K562 (cell line): ENCODE measurements around the gene MBNL1. TPM values are rescaled to one million over a fixed set of nuclear protein-coding genes. Genes with fewer than 3 reads are reported as not detected.

ENCODE experiments used
- ATAC-seq: fragments of 200-7000 bp; cut with Tn5 transposase; 3 replicates; pipeline ENCODE4 v1.9.1; 2020; ENCODE audit warnings: moderate library complexity
- BruUV-seq: library from RNA; stranded (reverse); fragments of 400-500 nt; replicated peaks from 2 replicates; lab custom pipeline; 2021; lab: Mats Ljungman, UMichigan
- CTCF ChIA-PET: fragments of 300-600 bp; formaldehyde crosslinking; extraction: SDS; loops from one replicate; lab custom pipeline; 2021; ENCODE audit warnings: low intra/inter-chr PET ratio; lab: Yijun Ruan, JAX
- POLR2A ChIA-PET: fragments of 300-600, 350-650 bp; sonication (Branson Sonifier 250); formaldehyde crosslinking; extraction: SDS; loops from one replicate; lab custom pipeline; 2021; ENCODE audit warnings: antibody characterized with exemption, inconsistent platforms; lab: Yijun Ruan, JAX
- DNase-seq, 4 experiments: peaks; one replicate each; pipeline versions ENCODE4 v3.0.0 to v3.0.0-alpha.2; 2011 to 2018; ENCODE audit warnings: low spot score in 3 of 4, mixed read lengths in 3 of 4; ENCODE audit errors: extremely low read depth in 1 of 4
- FAIRE-seq: peaks from 2 replicates; lab custom pipeline; 2011; peaks lifted over from hg19 to GRCh38; lab: Jason Lieb, UNC
- H2AFZ ChIP-seq: 2 replicates; pipeline ENCODE4 v1.6.0; 2011; ENCODE audit warnings: low read depth, low read length, control low read depth, inconsistent platforms
- H3K27ac ChIP-seq: fragments of 200-600 bp; 3 replicates; pipeline ENCODE4 v1.8.0; 2011; ENCODE audit warnings: low read depth, mild to moderate bottlenecking, control low read depth, inconsistent platforms, low read length, moderate library complexity, mixed read lengths; ENCODE audit errors: extremely low read depth
- H3K27me3 ChIP-seq, 2 experiments: fragments of 300-600 bp in 1 of 2; 2 replicates in 1 of 2; 3 replicates in 1 of 2; pipeline versions ENCODE4 v1.6.0 to v1.8.0; 2011; ENCODE audit warnings: inconsistent platforms in 2 of 2, low read length in 2 of 2, mild to moderate bottlenecking in 1 of 2, mixed read lengths in 1 of 2, moderate library complexity in 1 of 2; ENCODE audit not compliant: control insufficient read depth in 2 of 2, insufficient read depth in 2 of 2
- H3K36me3 ChIP-seq: fragments of 300-600 bp; 3 replicates; pipeline ENCODE4 v1.8.0; 2011; ENCODE audit warnings: mild to moderate bottlenecking, low read length, inconsistent platforms; ENCODE audit not compliant: control insufficient read depth, insufficient read depth
- H3K4me1 ChIP-seq, 2 experiments: fragments of 200-600 bp in 1 of 2; replicated peaks in 1 of 2; 2 replicates in 1 of 2; 3 replicates in 1 of 2; pipeline versions ENCODE4 v1.5.1 to v1.8.0; 2011; ENCODE audit warnings: inconsistent platforms in 2 of 2, low read length in 2 of 2, mild to moderate bottlenecking in 1 of 2, mixed read lengths in 1 of 2, moderate library complexity in 1 of 2; ENCODE audit not compliant: control insufficient read depth in 2 of 2, insufficient read depth in 2 of 2
- H3K4me2 ChIP-seq: 2 replicates; pipeline ENCODE4 v1.6.1; 2011; ENCODE audit warnings: low read length, control low read depth, inconsistent platforms, mixed read lengths; ENCODE audit not compliant: insufficient read depth
- H3K4me3 ChIP-seq: fragments of 200-600 bp; sonication (generic), shearing (Covaris generic); 2 replicates; pipeline ENCODE4 v1.5.1; 2016; ENCODE audit warnings: control low read depth, inconsistent platforms
- H3K79me2 ChIP-seq: fragments of 200-600 bp; 3 replicates; pipeline ENCODE4 v1.8.0; 2011; ENCODE audit warnings: low read length, inconsistent platforms; ENCODE audit not compliant: control insufficient read depth, insufficient read depth
- H3K9ac ChIP-seq, 2 experiments: 2 replicates each; pipeline versions ENCODE4 v1.6.0 to v1.6.1; 2011; ENCODE audit warnings: low read depth in 2 of 2, low read length in 2 of 2, control low read depth in 1 of 2, inconsistent platforms in 1 of 2, mild to moderate bottlenecking in 1 of 2, mixed read lengths in 1 of 2; ENCODE audit not compliant: insufficient read depth in 1 of 2
- H3K9me1 ChIP-seq: one replicate; pipeline ENCODE4 v1.6.0; 2011; ENCODE audit warnings: inconsistent platforms, mild to moderate bottlenecking, low read length, moderate library complexity; ENCODE audit not compliant: control insufficient read depth, insufficient read depth
- H3K9me3 ChIP-seq: replicated peaks from 2 replicates; pipeline ENCODE4 v1.5.1; 2011; ENCODE audit warnings: low read depth, low read length, inconsistent platforms; ENCODE audit not compliant: control insufficient read depth, insufficient read depth
- H4K20me1 ChIP-seq: replicated peaks from 2 replicates; pipeline ENCODE4 v1.6.1; 2011; ENCODE audit warnings: low read length, inconsistent platforms, mixed read lengths; ENCODE audit not compliant: control insufficient read depth, insufficient read depth
- BCLAF1 ChIP-seq, 2 experiments: fragments of 450-650 bp in 1 of 2; IDR thresholded peaks; 2 replicates each; pipeline ENCODE4 v1.6.1; 2011 to 2017; ENCODE audit warnings: low read depth in 2 of 2, antibody characterized with exemption in 1 of 2, borderline replicate concordance in 1 of 2, low read length in 1 of 2, mild to moderate bottlenecking in 1 of 2, mixed read lengths in 1 of 2; ENCODE audit not compliant: control insufficient read depth in 1 of 2
- CHD1 ChIP-seq: fragments of 200-600 bp; sonication (generic); IDR thresholded peaks from one replicate; pipeline ENCODE4 v1.6.1; 2012; ENCODE audit warnings: mild to moderate bottlenecking, moderate library complexity, low read length, inconsistent platforms
- DEAF1 ChIP-seq: fragments of 450-650 bp; formaldehyde crosslinking; IDR thresholded peaks from 2 replicates; pipeline ENCODE4 v1.4.0; 2020; ENCODE audit warnings: mild to moderate bottlenecking, moderate library complexity
- MLLT1 ChIP-seq, 2 experiments: fragments of 450-650 bp; IDR thresholded peaks; 2 replicates each; pipeline ENCODE4 v1.6.1; 2016
- MLX ChIP-seq, 2 experiments: fragments of 450-650 bp in 1 of 2; sonication (generic) in 1 of 2; formaldehyde crosslinking; conservative IDR thresholded peaks; 2 replicates each; pipeline versions ENCODE4 v1.4.0 to v1.8.1; 2020 to 2022; ENCODE audit warnings: mild to moderate bottlenecking in 1 of 2, missing genetic modification reagents in 1 of 2
- TAF1 ChIP-seq: IDR thresholded peaks from 2 replicates; pipeline ENCODE4 v1.6.1; 2011; ENCODE audit warnings: mild to moderate bottlenecking, low read length, moderate library complexity; ENCODE audit not compliant: insufficient read depth, control insufficient read depth, severe bottlenecking; ENCODE audit errors: extremely low read depth
- U2AF1 ChIP-seq: fragments of 200-400 bp; formaldehyde crosslinking; optimal IDR thresholded peaks from 2 replicates; pipeline ENCODE3; 2017; ENCODE audit warnings: mild to moderate bottlenecking, low read depth, low read length, moderate library complexity
- ZNF354B ChIP-seq: fragments of 250-450 bp; sonication (Bioruptor Pico); IDR thresholded peaks from 2 replicates; pipeline ENCODE4 v1.4.0; 2020
- ZNF518B ChIP-seq: fragments of 250-450 bp; sonication (Bioruptor Pico); IDR thresholded peaks from 2 replicates; pipeline ENCODE4 v1.5.0; 2021; ENCODE audit warnings: mild to moderate bottlenecking, moderate library complexity
- WGBS: fragments of 100-300 bp; shearing (Covaris generic); methylation state at CpG from one replicate; pipeline ENCODE4 v1.1.6; 2016; ENCODE audit warnings: low coverage, mixed read lengths; ENCODE audit not compliant: insufficient coverage; ENCODE audit errors: missing lambda C conversion rate; 5-methylcytosine and 5-hydroxymethylcytosine counted together
- in situ Hi-C: fragments of 300-500 bp; cut with MboI; formaldehyde crosslinking; loops from 4 replicates; pipeline ENCODE4 v1.15.0; 2018; ENCODE audit warnings: inconsistent platforms, mixed read lengths
- intact Hi-C: fragments of 100-400 bp; cut with micrococcal nuclease; formaldehyde crosslinking; loops from 2 replicates; pipeline ENCODE4 v1.14.2; 2022
- polyA plus RNA-seq, 8 experiments: library from polyadenylated mRNA; depleted of rRNA in 4 of 8; stranded (reverse) in 5 of 8; unstranded in 3 of 8; fragments of >200 nt; fragmentation: Nextera tagmentation in 2 of 8; fragmentation: Illumina TruSeq in 1 of 8; extraction: Ambion mirVana in 2 of 8; extraction: Trizol in 1 of 8; gene quantifications; 2 replicates each; pipeline versions ENCODE4 v1.2.1 to v1.2.3, GENCODE V29; 2011 to 2014; ENCODE audit warnings: inconsistent platforms in 1 of 8, missing spikeins in 1 of 8
- total RNA-seq, 7 experiments: library from RNA; depleted of rRNA in 6 of 7; stranded (reverse); fragments of >200 nt in 6 of 7; fragmentation: Illumina TruSeq in 2 of 7; extraction: Trizol in 2 of 7; gene quantifications; 2 replicates each; pipeline versions ENCODE4 v1.2.1 to v1.2.3, GENCODE V29; 2011 to 2021; ENCODE audit warnings: low replicate concordance in 1 of 7

Gene MBNL1
- total and polyA plus RNA-seq, 9 of the 15 experiments (the other 6 are each of a cell fraction or from before 2014, with no cell fraction given): 70.3 to 243 (median 220) TPM

GRCh38 chr3:152244517-152244888 is 24.2 kb upstream of the MBNL1 start:
- FAIRE-seq (no peak), ATAC-seq (no peak), DNase-seq (no peak)
- intact Hi-C loops (loop anchor here (1.0 to 10.0 kb wide), 2 partner anchors 24 to 170 kb away; partner anchors contain the start of gene MBNL1), in situ Hi-C loops (no loop called here)
- WGBS: 0% methylated on average over 2 of the region's 2 CpGs
- 0 out of 2 replicates have a peak overlapping the region, but pooled peaks have one; percentile 84 for H2AFZ ChIP-seq
- peak overlapping the region in 1 of 2 experiments; percentile 82; a peak in 3 of 4 replicates for H3K9ac ChIP-seq
- no peaks in the 10 kb centered on the region for H3K27me3 ChIP-seq
- peaks cover 13 to 28% of the 10 kb centered on the region in 2 experiments for H3K4me1 ChIP-seq
- ChIA-PET CTCF (interaction anchor here (1.0 kb wide), 1 partner anchor 61 kb away, joined by 3 read pairs; no protein-coding TSS in a partner anchor), POLR2A (interaction anchor here (0.8 to 4.1 kb wide), 10 partner anchors 8 to 71 kb away, joined by 3 to 35 read pairs (median 6); partner anchors contain the start of gene MBNL1)
- H3K9me1 ChIP-seq: no peaks in the 10 kb centered on the region
- peaks cover 65% of the 10 kb centered on the region for H3K79me2 ChIP-seq
- H3K4me3 ChIP-seq: peak overlapping the region; percentile 42
- H3K9me3 ChIP-seq: no peaks in the 10 kb centered on the region
- H3K27ac ChIP-seq: peak overlapping the region; percentile 92; the same call in 2 of the 3 replicates
- BruUV-seq: TSS peak; percentile 71
- peak overlapping the region; percentile 77 for H3K4me2 ChIP-seq
- H4K20me1 ChIP-seq: no peaks in the 10 kb centered on the region
- H3K36me3 ChIP-seq: no peaks in the 10 kb centered on the region
- TF ChIP-seq DEAF1 (0 out of 2 replicates have a peak, but pooled peaks have one; percentile 3), U2AF1 (no peak), TAF1 (peak; percentile 24), BCLAF1 (IDR thresholded peaks at IDR 0.05; ENCODE audit: borderline replicate concordance in 1 of 2, control insufficient read depth in 1 of 2, low read depth in 2 of 2, low read length in 1 of 2) (0 out of 4 replicates have a peak, but pooled peaks of 1 of the 2 experiments have one; percentile 4), MLLT1 (IDR thresholded peaks at IDR 0.05) (peak; percentile 71 to 77; a peak in 3 of 4 replicates), MLX (CRISPR knock-in tag; conservative IDR thresholded peaks at IDR 0.05) (0 out of 4 replicates have a peak, but pooled peaks of 1 of the 2 experiments have one; percentile 28), CHD1 (peak; percentile 90), ZNF518B (CRISPR knock-in tag) (no peak), ZNF354B (CRISPR knock-in tag) (peak; percentile 14; the same call in 1 of the 2 replicates)
